Keratinocyte (primary cell): ENCODE results near the gene HHATL. TPM values are rescaled to one million over a fixed set of nuclear protein-coding genes. Genes with fewer than 3 reads are reported as not detected.

Experiments used
- DNase-seq: peaks from one replicate; pipeline ENCODE4 v3.0.0-alpha.2; 2011; ENCODE audit warnings: low read depth, missing footprints, low spot score
- FAIRE-seq: peaks from 2 replicates; lab custom pipeline; 2011; peaks lifted over from hg19 to GRCh38; lab: Jason Lieb, UNC
- H2AFZ ChIP-seq: 2 replicates; pipeline ENCODE4 v1.6.0; 2012; ENCODE audit warnings: low read length, control low read depth, inconsistent platforms; ENCODE audit not compliant: control insufficient read depth
- H3K27ac ChIP-seq: 2 replicates; pipeline ENCODE4 v1.5.1; 2011; ENCODE audit warnings: low read length; ENCODE audit not compliant: control insufficient read depth, insufficient read depth
- H3K27me3 ChIP-seq: 3 replicates; pipeline ENCODE4 v1.6.0; 2011; ENCODE audit warnings: low read length; ENCODE audit not compliant: control insufficient read depth, insufficient read depth; ENCODE audit errors: extremely low read depth
- H3K36me3 ChIP-seq, 2 experiments: 2 replicates in 1 of 2; 3 replicates in 1 of 2; pipeline ENCODE4 v1.5.1; 2011; ENCODE audit warnings: low read length in 2 of 2, mild to moderate bottlenecking in 1 of 2; ENCODE audit not compliant: control insufficient read depth in 2 of 2, insufficient read depth in 2 of 2; ENCODE audit errors: extremely low read depth in 1 of 2
- H3K4me1 ChIP-seq: 3 replicates; pipeline ENCODE4 v1.5.1; 2011; ENCODE audit warnings: low read length; ENCODE audit not compliant: control insufficient read depth, insufficient read depth; ENCODE audit errors: extremely low read depth
- H3K4me2 ChIP-seq: 3 replicates; pipeline ENCODE4 v1.6.0; 2011; ENCODE audit warnings: low read depth, low read length; ENCODE audit not compliant: control insufficient read depth, insufficient read depth; ENCODE audit errors: extremely low read depth
- H3K4me3 ChIP-seq, 3 experiments: fragments of 200-600 bp in 1 of 3; sonication (generic) in 1 of 3; 2 replicates in 2 of 3; 3 replicates in 1 of 3; pipeline ENCODE4 v1.5.1; 2011 to 2016; ENCODE audit warnings: low read length in 3 of 3, mild to moderate bottlenecking in 3 of 3, control low read depth in 2 of 3, inconsistent platforms in 1 of 3, low read depth in 1 of 3, mixed read lengths in 1 of 3, mixed run types in 1 of 3, moderate library complexity in 1 of 3; ENCODE audit not compliant: control insufficient read depth in 2 of 3, insufficient read depth in 2 of 3; ENCODE audit errors: extremely low read depth in 1 of 3
- H3K79me2 ChIP-seq: 2 replicates; pipeline ENCODE4 v1.6.0; 2012; ENCODE audit warnings: low read length; ENCODE audit not compliant: control insufficient read depth, insufficient read depth
- H3K9ac ChIP-seq: 3 replicates; pipeline ENCODE4 v1.6.0; 2011; ENCODE audit warnings: low read length; ENCODE audit not compliant: control insufficient read depth, insufficient read depth; ENCODE audit errors: extremely low read depth
- H3K9me1 ChIP-seq: 3 replicates; pipeline ENCODE4 v1.6.0; 2011; ENCODE audit warnings: low read length; ENCODE audit not compliant: control insufficient read depth, insufficient read depth; ENCODE audit errors: extremely low read depth
- H3K9me3 ChIP-seq: 2 replicates; pipeline ENCODE4 v1.5.1; 2012; ENCODE audit warnings: low read depth, low read length; ENCODE audit not compliant: control insufficient read depth
- H4K20me1 ChIP-seq: 3 replicates; pipeline ENCODE4 v1.6.0; 2011; ENCODE audit warnings: low read length; ENCODE audit not compliant: control insufficient read depth, insufficient read depth; ENCODE audit errors: extremely low read depth
- EZH2 ChIP-seq: IDR thresholded peaks from one replicate; pipeline ENCODE4 v1.6.1; 2012; ENCODE audit warnings: inconsistent platforms, mild to moderate bottlenecking, low read length, moderate library complexity
- dilution Hi-C: fragments of 300-500 bp; cut with MboI; formaldehyde crosslinking; loops from one replicate; pipeline ENCODE4 v1.7.0; 2020; ENCODE audit warnings: low sequenced_read_pairs; ENCODE audit not compliant: extremely low pct_ligation_motif_present
- polyA plus RNA-seq, 5 experiments: library from polyadenylated mRNA; depleted of rRNA in 3 of 5; stranded (reverse) in 3 of 5; stranded (forward) in 1 of 5; unstranded in 1 of 5; fragments of >200 nt; gene quantifications; 1 replicate in 1 of 5; 2 replicates in 3 of 5; 3 replicates in 1 of 5; pipeline versions ENCODE4 v1.2.1 to v1.2.3, GENCODE V29; 2011 to 2012; ENCODE audit warnings: missing spikeins in 2 of 5, low read depth in 1 of 5, low replicate concordance in 1 of 5
- TF ChIP-seq, protein P1 (sequence below), 3 experiments: IDR thresholded peaks in 1 of 3; conservative IDR thresholded peaks in 1 of 3; optimal IDR thresholded peaks in 1 of 3; 2 replicates in 2 of 3; 3 replicates in 1 of 3; pipeline versions ENCODE3 to v1.5.1; 2011; ENCODE audit warnings: low read length in 3 of 3, mild to moderate bottlenecking in 3 of 3, moderate library complexity in 2 of 3, control low read depth in 1 of 3, inconsistent platforms in 1 of 3; ENCODE audit not compliant: insufficient read depth in 2 of 3; ENCODE audit errors: extremely low read depth in 1 of 3

HHATL gene
- polyA plus RNA-seq, 1 donor (not counting 4 experiments of a cell fraction or from before 2014, with no cell fraction given), result not detected

DNA sequence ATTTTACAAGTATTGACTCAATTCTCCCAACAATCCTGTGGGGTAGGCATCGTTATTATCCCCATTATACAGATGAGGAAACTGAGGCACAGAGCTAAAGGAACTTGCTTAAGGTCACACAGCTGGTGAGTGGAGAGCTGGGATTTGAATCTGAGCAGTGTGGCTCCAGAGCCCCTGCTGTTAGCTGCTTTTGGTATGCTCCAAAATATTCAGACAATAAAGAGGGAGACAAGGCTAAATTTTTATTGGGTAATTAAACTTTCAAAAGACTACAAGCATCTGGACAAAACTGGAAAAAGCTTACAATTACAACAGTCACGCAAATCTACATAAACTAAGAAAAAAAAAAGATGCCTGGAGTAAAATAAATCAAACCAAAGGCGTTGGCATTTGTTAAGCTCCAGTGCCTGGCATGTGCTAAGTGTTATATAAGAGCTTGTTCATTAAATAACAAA, 42.7 kb upstream of the HHATL start:
- dilution Hi-C loops, result no loop called here
- H3K4me1 ChIP-seq, result peaks cover 9% of the 10 kb centered on the region

DNA sequence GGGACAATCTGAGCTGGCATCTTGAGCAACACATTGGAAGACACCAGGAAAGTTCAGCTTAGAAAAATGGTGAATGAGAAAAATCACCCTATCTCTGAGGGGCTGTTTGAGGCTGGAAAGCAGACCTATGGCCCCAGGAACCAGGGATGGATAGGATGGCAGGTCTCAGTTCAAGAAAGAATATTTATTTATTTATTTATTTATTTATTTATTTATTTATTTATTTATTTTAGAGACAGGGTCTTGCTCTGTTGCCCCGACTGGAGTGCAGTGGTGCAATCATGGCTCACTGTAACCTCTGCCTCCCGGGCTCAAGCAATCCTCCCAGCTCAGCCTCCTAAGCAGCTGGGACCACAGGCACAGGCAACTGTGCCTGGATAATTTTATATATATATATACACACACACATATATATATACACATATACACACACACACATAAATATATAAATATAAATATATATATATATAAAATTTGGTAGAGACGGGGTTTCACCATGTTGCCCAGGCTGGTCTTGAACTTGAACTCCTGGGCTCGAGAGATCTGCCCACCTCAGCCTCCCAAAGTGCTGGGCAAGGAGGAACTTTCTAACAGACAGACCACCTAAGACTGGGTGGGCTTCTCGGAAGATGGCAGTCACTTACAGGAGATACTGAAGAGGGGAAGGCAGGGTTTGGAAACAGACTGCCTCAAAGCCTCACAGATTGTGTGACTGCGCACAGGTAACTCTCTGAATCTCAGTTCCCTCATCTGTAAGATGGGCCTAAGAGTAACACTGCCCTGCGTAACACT, 40.8 kb upstream of the HHATL start:
- no peaks in the 10 kb centered on the region for H3K36me3 ChIP-seq
- H4K20me1 ChIP-seq, result peaks cover 2% of the 10 kb centered on the region
- no peaks in the 10 kb centered on the region for H3K27me3 ChIP-seq
- no peak for DNase-seq
- no peak overlapping the region for H3K9ac ChIP-seq
- H3K4me3 ChIP-seq, result no peak overlapping the region
- no peaks in the 10 kb centered on the region for H3K9me3 ChIP-seq
- no peak overlapping the region for H3K27ac ChIP-seq
- dilution Hi-C loops, result no loop called here
- no peak overlapping the region for H3K4me2 ChIP-seq
- peaks cover 9% of the 10 kb centered on the region for H3K4me1 ChIP-seq
- H3K9me1 ChIP-seq, result no peaks in the 10 kb centered on the region
- no peak for FAIRE-seq
- H2AFZ ChIP-seq, result no peak overlapping the region
- H3K79me2 ChIP-seq, result no peaks in the 10 kb centered on the region
- no peak for TF ChIP-seq EZH2
- TF ChIP-seq, protein P1, sequence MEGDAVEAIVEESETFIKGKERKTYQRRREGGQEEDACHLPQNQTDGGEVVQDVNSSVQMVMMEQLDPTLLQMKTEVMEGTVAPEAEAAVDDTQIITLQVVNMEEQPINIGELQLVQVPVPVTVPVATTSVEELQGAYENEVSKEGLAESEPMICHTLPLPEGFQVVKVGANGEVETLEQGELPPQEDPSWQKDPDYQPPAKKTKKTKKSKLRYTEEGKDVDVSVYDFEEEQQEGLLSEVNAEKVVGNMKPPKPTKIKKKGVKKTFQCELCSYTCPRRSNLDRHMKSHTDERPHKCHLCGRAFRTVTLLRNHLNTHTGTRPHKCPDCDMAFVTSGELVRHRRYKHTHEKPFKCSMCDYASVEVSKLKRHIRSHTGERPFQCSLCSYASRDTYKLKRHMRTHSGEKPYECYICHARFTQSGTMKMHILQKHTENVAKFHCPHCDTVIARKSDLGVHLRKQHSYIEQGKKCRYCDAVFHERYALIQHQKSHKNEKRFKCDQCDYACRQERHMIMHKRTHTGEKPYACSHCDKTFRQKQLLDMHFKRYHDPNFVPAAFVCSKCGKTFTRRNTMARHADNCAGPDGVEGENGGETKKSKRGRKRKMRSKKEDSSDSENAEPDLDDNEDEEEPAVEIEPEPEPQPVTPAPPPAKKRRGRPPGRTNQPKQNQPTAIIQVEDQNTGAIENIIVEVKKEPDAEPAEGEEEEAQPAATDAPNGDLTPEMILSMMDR (optimal IDR thresholded peaks at IDR 0.05 in 1 of 3, IDR thresholded peaks at IDR 0.05 in 1 of 3, conservative IDR thresholded peaks at IDR 0.05 in 1 of 3; ENCODE audit: extremely low read depth in 1 of 3, insufficient read depth in 2 of 3, low read length in 3 of 3), result no peak

More for the DNA sequence above, 42.7 kb upstream of the HHATL start:
- Histone ChIP-seq H3K4me3 (no peak overlapping the region), H3K27me3 (no peaks in the 10 kb centered on the region), H3K36me3 (no peaks in the 10 kb centered on the region), H3K79me2 (no peaks in the 10 kb centered on the region), H4K20me1 (no peaks in the 10 kb centered on the region), H3K9ac (no peak overlapping the region), H3K27ac (no peak overlapping the region), H2AFZ (no peak overlapping the region), H3K9me3 (no peaks in the 10 kb centered on the region), H3K9me1 (no peaks in the 10 kb centered on the region), H3K4me2 (no peak overlapping the region)
- TF ChIP-seq, protein P1 (optimal IDR thresholded peaks at IDR 0.05 in 1 of 3, IDR thresholded peaks at IDR 0.05 in 1 of 3, conservative IDR thresholded peaks at IDR 0.05 in 1 of 3; ENCODE audit: extremely low read depth in 1 of 3, insufficient read depth in 2 of 3, low read length in 3 of 3), result no peak
- TF ChIP-seq EZH2, result no peak
- DNase-seq, result no peak
- no peak for FAIRE-seq
